Measurements from ENCODE around the gene PARVB. TPM values are rescaled to one million over a fixed set of nuclear protein-coding genes. Genes with fewer than 3 reads are reported as not detected.

Gene PARVB
- total RNA-seq, 4 donors from 2014 or later = 59.5 to 82.0 (median 61.2) TPM

DNA sequence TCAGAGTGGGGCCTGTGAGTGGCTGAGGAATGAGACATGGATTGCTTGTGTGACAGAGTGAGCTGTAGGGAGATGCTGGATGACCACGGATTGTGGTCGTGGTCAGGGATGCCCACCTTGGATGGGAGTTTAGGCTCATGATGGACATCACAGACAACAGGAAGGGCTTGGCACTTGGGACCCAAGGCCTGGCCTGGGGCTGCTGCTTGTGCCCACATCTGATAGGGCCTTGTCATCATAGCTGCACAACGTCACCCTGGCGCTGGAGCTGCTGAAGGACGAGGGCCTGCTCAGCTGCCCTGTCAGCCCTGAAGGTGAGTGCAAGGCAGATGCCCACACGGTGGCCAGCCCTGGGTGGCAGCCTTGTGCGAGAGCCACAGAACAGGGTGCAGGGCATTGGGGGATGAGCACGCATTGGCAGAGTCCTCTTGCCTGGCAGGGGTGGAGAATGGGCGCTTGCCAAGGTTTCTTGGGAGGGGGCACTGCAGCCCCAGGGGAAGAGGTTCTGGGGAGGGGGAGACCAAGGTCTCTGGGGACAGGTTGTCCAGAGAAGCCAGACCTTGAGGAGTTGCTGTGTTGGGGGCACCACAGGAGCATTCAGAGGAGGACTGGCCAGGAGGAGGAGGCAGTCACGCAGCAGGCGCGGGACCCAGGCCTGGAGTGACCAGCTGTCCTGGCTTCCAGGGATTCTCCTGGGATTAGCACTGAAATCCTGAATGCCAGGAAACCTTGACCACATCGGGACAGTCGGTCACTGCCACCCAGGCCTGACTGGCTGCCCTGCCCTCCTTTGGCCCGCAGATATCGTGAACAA, 181.6 kb downstream of the PARVB start:
- DNase-seq (ENCODE audit: low spot score) = no peak
- ATAC-seq (ENCODE audit: low FRiP score) = no peak
- TF ChIP-seq, protein P1, sequence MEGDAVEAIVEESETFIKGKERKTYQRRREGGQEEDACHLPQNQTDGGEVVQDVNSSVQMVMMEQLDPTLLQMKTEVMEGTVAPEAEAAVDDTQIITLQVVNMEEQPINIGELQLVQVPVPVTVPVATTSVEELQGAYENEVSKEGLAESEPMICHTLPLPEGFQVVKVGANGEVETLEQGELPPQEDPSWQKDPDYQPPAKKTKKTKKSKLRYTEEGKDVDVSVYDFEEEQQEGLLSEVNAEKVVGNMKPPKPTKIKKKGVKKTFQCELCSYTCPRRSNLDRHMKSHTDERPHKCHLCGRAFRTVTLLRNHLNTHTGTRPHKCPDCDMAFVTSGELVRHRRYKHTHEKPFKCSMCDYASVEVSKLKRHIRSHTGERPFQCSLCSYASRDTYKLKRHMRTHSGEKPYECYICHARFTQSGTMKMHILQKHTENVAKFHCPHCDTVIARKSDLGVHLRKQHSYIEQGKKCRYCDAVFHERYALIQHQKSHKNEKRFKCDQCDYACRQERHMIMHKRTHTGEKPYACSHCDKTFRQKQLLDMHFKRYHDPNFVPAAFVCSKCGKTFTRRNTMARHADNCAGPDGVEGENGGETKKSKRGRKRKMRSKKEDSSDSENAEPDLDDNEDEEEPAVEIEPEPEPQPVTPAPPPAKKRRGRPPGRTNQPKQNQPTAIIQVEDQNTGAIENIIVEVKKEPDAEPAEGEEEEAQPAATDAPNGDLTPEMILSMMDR (IDR thresholded peaks at IDR 0.05) = no peak

DNA sequence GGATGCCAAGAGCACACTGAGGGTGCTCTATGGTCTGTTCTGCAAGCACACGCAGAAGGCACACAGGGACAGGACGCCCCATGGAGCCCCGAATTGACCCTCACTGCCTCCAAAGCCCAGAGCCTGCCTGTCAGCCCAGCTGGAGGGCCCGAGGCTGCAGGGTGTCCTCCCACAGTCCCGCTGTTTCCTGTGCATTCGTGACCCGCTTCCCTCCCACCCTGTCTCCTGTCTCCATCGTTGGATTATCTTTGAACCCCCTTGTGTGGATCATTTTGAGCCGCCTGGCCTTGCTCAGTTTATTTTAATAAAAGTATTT, 182.2 kb downstream of the PARVB start:
- no peak for ATAC-seq (ENCODE audit: low FRiP score)
- DNase-seq (ENCODE audit: low spot score) = no peak
- TF ChIP-seq, protein P1 (IDR thresholded peaks at IDR 0.05) = no peak

DNA sequence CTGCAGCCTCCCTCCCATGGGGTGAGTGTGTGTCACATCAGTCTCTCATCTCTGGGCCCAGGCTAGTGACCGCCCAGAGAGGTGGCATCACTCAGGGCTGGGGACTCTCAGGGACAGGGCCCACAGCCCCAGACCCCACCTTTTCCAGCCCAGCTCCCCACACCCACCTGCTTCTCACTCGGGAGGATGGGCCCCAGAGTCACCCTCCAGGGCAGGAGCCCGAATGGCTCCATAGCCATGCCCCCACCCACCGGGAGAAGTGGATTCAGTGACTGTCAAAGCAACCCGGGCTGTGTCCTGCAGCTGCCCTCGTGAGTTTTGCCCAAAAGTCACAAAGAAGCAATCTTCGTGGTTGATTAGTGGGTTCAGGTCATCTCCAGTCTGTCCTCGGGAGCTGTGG, 182.6 kb downstream of the PARVB start:
- no peak for ATAC-seq (ENCODE audit: low FRiP score)
- no peak for DNase-seq (ENCODE audit: low spot score)
- TF ChIP-seq, protein P1 (IDR thresholded peaks at IDR 0.05) = no peak

DNA sequence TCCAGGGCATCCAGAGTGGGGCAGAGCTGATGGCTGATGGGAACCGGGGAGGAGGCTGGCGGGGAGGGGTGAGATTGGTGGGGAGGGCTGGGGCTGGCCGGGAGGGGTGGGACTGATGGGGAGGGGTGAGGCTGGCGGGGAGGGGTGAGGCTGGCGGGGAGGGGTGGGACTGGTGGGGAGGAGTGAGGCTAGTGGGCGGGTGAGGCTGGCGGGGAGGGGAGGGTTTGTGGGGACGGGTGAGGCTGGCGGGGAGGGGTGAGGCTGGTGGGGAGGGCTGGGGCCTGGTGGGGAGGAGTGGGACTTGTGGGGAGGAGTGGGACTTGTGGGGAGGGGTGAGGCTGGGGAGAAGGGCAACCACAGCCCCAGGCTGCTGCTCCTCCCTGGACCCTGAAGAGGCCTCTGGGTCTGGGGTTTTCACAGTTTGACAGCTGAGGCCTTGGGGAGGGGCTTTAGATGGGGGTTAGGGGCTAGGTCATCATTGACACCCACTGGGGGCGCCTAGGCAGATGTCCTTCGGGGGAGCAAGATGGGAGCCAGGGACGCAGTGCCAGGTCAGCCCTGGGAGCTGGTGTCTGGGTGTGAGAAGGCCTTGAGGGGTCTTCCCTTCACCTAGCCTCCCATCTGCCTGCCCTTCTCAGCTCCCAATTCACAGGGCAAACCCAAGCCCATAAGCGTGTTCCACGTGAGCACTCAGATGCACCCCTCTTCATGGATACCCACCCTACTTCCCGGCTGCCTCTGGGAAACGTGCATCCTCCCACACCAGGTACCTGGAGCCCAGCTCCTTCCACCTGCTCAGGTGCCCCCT, 183.3 kb downstream of the PARVB start:
- no peak for DNase-seq (ENCODE audit: low spot score)
- no peak for ATAC-seq (ENCODE audit: low FRiP score)
- TF ChIP-seq, protein P1 (IDR thresholded peaks at IDR 0.05) = no peak

DNA sequence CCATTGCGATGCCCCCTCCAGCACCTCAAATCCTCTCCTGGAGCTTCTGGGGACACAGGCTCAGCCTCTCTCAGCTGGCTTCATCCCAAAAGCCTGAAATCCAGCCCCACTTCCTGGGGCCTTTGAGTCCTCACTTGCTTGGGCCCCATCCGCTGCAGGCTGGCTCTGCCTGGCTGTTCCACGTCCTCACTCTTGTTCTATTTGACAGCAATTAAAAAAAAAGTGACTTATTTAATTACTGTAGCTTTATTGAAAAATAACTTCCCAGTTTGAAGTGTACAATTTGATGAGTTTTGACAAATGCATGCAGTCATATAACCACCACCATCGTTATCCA, 183.8 kb downstream of the PARVB start:
- no peak for DNase-seq (ENCODE audit: low spot score)
- no peak for ATAC-seq (ENCODE audit: low FRiP score)
- TF ChIP-seq, protein P1 (IDR thresholded peaks at IDR 0.05) = no peak

DNA sequence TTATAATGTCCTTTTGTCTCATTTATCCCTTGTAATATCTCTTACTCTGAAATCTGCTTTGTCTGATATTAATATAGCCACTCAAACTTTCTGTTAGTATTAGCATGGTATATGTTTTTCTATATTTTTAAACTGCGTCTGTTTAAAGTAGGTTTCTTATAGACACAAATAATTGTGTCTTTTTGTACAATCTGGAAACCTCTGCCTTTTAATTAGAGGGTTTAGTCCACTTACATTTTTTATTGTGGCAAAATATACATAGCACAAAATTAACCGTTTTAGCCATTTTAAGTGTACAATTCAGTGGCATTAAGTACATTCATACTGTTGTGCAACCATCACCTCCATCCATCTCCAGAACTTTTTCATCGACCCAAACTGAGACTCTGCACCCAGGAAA, 185.2 kb downstream of the PARVB start:
- ATAC-seq (ENCODE audit: low FRiP score) (no peak), DNase-seq (ENCODE audit: low spot score) (no peak)
- TF ChIP-seq, protein P1 (IDR thresholded peaks at IDR 0.05) = no peak

DNA sequence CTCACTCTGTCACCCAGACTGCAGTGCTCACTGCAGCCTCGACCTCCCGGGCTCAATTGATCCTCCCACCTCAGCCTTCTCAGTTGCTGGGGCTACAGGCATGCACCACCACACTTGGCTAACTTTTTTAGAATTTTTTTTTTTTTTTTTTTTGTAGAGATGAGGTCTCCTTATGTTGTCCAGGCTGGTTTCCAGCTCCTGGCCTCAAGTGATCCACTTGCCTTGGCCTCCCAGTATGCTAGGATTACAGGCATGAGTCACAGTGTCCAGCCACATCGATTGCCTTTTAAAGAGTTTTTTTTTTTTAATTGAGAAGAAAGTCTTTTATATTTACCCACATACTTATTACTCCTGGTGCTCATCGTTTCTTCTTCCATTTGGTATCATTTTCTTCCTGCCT, 186.6 kb downstream of the PARVB start:
- TF ChIP-seq, protein P1 (IDR thresholded peaks at IDR 0.05) = no peak
- no peak for DNase-seq (ENCODE audit: low spot score)
- no peak for ATAC-seq (ENCODE audit: low FRiP score)

Measured in omental fat pad (tissue), 4 donors.